ENCODE data around the gene PEAR1. TPM values are rescaled to one million over a fixed set of nuclear protein-coding genes. Genes with fewer than 3 reads are reported as not detected.

PEAR1 gene
- total RNA-seq, 1 donor from 2014 or later = 17.9 TPM

DNA sequence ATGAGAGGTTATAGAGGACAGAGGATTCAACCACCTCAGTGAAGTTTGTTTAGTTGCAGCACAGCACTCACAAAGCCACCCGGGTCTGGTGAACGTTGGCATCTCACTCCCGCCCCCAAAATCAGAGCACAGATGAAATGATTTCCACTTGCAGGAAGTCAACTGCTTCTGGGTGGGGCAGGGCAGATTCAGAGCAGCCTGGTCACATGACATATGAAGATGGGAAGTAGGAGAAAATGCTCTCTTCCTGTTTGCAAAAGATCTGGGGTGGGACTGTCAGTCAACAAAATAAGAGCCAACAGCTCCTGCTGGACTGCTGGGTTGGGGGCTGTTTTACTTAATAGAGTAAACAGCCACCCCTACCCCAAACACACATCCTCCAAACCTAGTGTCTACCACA, 70.1 kb downstream of the PEAR1 start:
- H3K4me1 ChIP-seq = no peaks in the 10 kb centered on the region
- peaks cover 69% of the 10 kb centered on the region for H3K36me3 ChIP-seq
- TF ChIP-seq, protein P1, sequence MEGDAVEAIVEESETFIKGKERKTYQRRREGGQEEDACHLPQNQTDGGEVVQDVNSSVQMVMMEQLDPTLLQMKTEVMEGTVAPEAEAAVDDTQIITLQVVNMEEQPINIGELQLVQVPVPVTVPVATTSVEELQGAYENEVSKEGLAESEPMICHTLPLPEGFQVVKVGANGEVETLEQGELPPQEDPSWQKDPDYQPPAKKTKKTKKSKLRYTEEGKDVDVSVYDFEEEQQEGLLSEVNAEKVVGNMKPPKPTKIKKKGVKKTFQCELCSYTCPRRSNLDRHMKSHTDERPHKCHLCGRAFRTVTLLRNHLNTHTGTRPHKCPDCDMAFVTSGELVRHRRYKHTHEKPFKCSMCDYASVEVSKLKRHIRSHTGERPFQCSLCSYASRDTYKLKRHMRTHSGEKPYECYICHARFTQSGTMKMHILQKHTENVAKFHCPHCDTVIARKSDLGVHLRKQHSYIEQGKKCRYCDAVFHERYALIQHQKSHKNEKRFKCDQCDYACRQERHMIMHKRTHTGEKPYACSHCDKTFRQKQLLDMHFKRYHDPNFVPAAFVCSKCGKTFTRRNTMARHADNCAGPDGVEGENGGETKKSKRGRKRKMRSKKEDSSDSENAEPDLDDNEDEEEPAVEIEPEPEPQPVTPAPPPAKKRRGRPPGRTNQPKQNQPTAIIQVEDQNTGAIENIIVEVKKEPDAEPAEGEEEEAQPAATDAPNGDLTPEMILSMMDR (IDR thresholded peaks at IDR 0.05) = no peak
- H3K27me3 ChIP-seq = no peaks in the 10 kb centered on the region
- peak; percentile 90 for ATAC-seq
- H3K9me3 ChIP-seq = no peaks in the 10 kb centered on the region
- intact Hi-C loops (cut with DNase I) = no loop called here
- DNase-seq = no peak
- peak overlapping the region; percentile 8 for H3K27ac ChIP-seq
- H3K4me3 ChIP-seq = peak overlapping the region; percentile 19

DNA sequence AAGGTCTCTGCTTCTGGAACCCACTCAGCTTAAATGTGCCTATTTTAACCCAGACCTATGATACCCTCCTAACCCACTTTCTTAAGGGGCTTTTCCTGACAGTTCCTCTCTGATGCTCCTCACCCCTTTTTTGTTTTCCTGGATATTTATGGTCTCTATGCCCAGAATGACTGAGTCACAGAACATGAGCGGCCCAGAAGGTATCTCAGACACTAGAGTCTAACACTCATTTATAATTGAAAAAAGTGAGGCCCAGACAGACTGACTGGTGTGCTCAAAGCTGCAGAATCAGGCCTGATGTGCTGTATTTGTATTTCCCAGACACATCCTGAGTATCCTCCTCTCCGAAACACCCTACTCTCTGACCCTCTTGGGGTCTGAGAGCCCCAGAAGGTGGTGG, 70.9 kb downstream of the PEAR1 start:
- intact Hi-C loops (cut with DNase I) = no loop called here
- Histone ChIP-seq H3K9me3 (no peaks in the 10 kb centered on the region), H3K27me3 (no peaks in the 10 kb centered on the region), H3K27ac (no peak overlapping the region), H3K4me1 (no peaks in the 10 kb centered on the region), H3K4me3 (no peak overlapping the region), H3K36me3 (peaks cover 69% of the 10 kb centered on the region)
- ATAC-seq = no peak
- TF ChIP-seq, protein P1 (IDR thresholded peaks at IDR 0.05) = no peak
- DNase-seq = no peak

Small RNA genes within 50 kb of the gene (microRNA-seq; reads per million reads assigned to microRNA genes)
- gene MIR765 (ENCODE audit: borderline microRNAs expressed) = 0.50 reads per million

Other genes with a start within 250 kb of the PEAR1 start
- 54.7 TPM for gene NES, start 216.3 kb upstream of the PEAR1 start, total RNA-seq
- gene CRABP2, start 188.1 kb upstream of the PEAR1 start, total RNA-seq = 1.4 TPM
- gene METTL25B, start 165.2 kb upstream of the PEAR1 start, total RNA-seq = 42.4 TPM
- 28.3 TPM for gene ISG20L2, start 165.0 kb upstream of the PEAR1 start, total RNA-seq
- 41.8 TPM for gene MRPL24, start 152.6 kb upstream of the PEAR1 start, total RNA-seq
- 144 TPM for gene HDGF, start 142.0 kb upstream of the PEAR1 start, total RNA-seq
- 48.5 TPM for gene PRCC, start 126.2 kb upstream of the PEAR1 start, total RNA-seq
- gene SH2D2A, start 76.9 kb upstream of the PEAR1 start, total RNA-seq = 3.8 TPM
- gene INSRR, start 34.6 kb upstream of the PEAR1 start, total RNA-seq = not detected
- 1.2 TPM for gene NTRK1, start 32.9 kb upstream of the PEAR1 start, total RNA-seq
- gene LRRC71, start 26.9 kb downstream of the PEAR1 start, total RNA-seq = 0.26 TPM
- 41.1 TPM for gene ARHGEF11, start 152.0 kb downstream of the PEAR1 start, total RNA-seq
- gene ETV3L, start 206.1 kb downstream of the PEAR1 start, total RNA-seq = not detected
- gene ETV3, start 244.7 kb downstream of the PEAR1 start, total RNA-seq = 39.2 TPM

Data from upper lobe of right lung (tissue), 1 donor.